Measurements from ENCODE around the gene BOK. TPM values are rescaled to one million over a fixed set of nuclear protein-coding genes. Genes with fewer than 3 reads are reported as not detected.

The BOK gene
- total and polyA plus RNA-seq, 9 of the 15 experiments (the other 6 are each of a cell fraction or from before 2014, with no cell fraction given), result 0.03 to 3.3 (median 2.0) TPM; not detected in 1

- Histone ChIP-seq H3K4me3 (no peak overlapping the region), H2AFZ (ENCODE audit: low read depth, low read length) (no peak overlapping the region), H3K9me1 (ENCODE audit: control insufficient read depth, insufficient read depth, low read length) (no peaks in the 10 kb centered on the region), H3K4me1 (replicated peaks in 1 of 2; ENCODE audit: control insufficient read depth in 2 of 2, insufficient read depth in 2 of 2, low read length in 2 of 2) (peaks cover 0 to 19% of the 10 kb centered on the region in 2 experiments; a peak in 3 of 5 replicates), H3K79me2 (ENCODE audit: control insufficient read depth, insufficient read depth, low read length) (no peaks in the 10 kb centered on the region), H3K9me3 (replicated peaks; ENCODE audit: control insufficient read depth, insufficient read depth, low read depth, low read length) (no peaks in the 10 kb centered on the region), H3K36me3 (ENCODE audit: control insufficient read depth, insufficient read depth, low read length) (no peaks in the 10 kb centered on the region), H3K27me3 (ENCODE audit: control insufficient read depth in 2 of 2, insufficient read depth in 2 of 2, low read length in 2 of 2) (peaks cover 3 to 25% of the 10 kb centered on the region in 2 experiments), H3K4me2 (ENCODE audit: insufficient read depth, low read length) (no peak overlapping the region), H3K9ac (ENCODE audit: insufficient read depth in 1 of 2, low read depth in 2 of 2, low read length in 2 of 2) (peak overlapping the region in 1 of 2 experiments; percentile 35; a peak in 1 of 4 replicates), H4K20me1 (replicated peaks; ENCODE audit: control insufficient read depth, insufficient read depth, low read length) (no peaks in the 10 kb centered on the region), H3K27ac (ENCODE audit: extremely low read depth, low read depth, low read length) (no peak overlapping the region)
- WGBS (ENCODE audit: insufficient coverage, low coverage, missing lambda C conversion rate), result 30% methylated on average over 15 of the region's 17 CpGs
- ATAC-seq, result no peak
- intact Hi-C loops (cut with micrococcal nuclease) (no loop called here), in situ Hi-C loops (cut with MboI) (no loop called here)
- CTCF ChIA-PET (ENCODE audit: low intra/inter-chr PET ratio), result no interaction called here
- TF ChIP-seq PHF8 (IDR thresholded peaks at IDR 0.05; ENCODE audit: borderline replicate concordance, low read length) (no peak), HDAC6 (IDR thresholded peaks at IDR 0.05; ENCODE audit: low read depth, low read length) (no peak), ZNF551 (CRISPR knock-in tag; IDR thresholded peaks at IDR 0.05) (no peak), TRIM25 (IDR thresholded peaks at IDR 0.05; ENCODE audit: borderline replicate concordance) (no peak), MXD1 (CRISPR knock-in tag; IDR thresholded peaks at IDR 0.05; ENCODE audit: borderline replicate concordance, poor library complexity, severe bottlenecking) (no peak)
- no peak for DNase-seq (ENCODE audit: extremely low read depth in 1 of 4, low spot score in 3 of 4)
- POLR2A ChIA-PET, result interaction anchor here (0.8 kb wide), 1 partner anchor 316 kb away, joined by 3 read pairs; no protein-coding TSS in a partner anchor
- BruUV-seq (replicated peaks), result no TSS peak
- FAIRE-seq, result no peak
Measured at GRCh38 chr2:241534701-241535375, 23.7 kb upstream of the BOK start.

Measured in K562 (cell line).